ENCODE results near the gene BCL3.
"Not testable (repeated sequence)": the region's sequence is repeated elsewhere in the genome, so short reads cannot be mapped to it uniquely, and the experiment has no call there.

The BCL3 gene

GRCh38 chr19:44714597-44715169 lies 33.8 kb upstream of the BCL3 start:
- TF ChIP-seq, protein P1, sequence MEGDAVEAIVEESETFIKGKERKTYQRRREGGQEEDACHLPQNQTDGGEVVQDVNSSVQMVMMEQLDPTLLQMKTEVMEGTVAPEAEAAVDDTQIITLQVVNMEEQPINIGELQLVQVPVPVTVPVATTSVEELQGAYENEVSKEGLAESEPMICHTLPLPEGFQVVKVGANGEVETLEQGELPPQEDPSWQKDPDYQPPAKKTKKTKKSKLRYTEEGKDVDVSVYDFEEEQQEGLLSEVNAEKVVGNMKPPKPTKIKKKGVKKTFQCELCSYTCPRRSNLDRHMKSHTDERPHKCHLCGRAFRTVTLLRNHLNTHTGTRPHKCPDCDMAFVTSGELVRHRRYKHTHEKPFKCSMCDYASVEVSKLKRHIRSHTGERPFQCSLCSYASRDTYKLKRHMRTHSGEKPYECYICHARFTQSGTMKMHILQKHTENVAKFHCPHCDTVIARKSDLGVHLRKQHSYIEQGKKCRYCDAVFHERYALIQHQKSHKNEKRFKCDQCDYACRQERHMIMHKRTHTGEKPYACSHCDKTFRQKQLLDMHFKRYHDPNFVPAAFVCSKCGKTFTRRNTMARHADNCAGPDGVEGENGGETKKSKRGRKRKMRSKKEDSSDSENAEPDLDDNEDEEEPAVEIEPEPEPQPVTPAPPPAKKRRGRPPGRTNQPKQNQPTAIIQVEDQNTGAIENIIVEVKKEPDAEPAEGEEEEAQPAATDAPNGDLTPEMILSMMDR (IDR thresholded peaks at IDR 0.05): no peak
- Histone ChIP-seq H3K27ac (no peak overlapping the region), H3K4me3 (no peak overlapping the region)
- DNase-seq (ENCODE audit: low spot score): no peak

- TF ChIP-seq, protein P1 (IDR thresholded peaks at IDR 0.05): no peak
- no peak for DNase-seq (ENCODE audit: low spot score)
- H3K4me3 ChIP-seq: no peak overlapping the region
- no peak overlapping the region for H3K27ac ChIP-seq
Measured at GRCh38 chr19:44717603-44718002, 30.9 kb upstream of the BCL3 start.

DNA sequence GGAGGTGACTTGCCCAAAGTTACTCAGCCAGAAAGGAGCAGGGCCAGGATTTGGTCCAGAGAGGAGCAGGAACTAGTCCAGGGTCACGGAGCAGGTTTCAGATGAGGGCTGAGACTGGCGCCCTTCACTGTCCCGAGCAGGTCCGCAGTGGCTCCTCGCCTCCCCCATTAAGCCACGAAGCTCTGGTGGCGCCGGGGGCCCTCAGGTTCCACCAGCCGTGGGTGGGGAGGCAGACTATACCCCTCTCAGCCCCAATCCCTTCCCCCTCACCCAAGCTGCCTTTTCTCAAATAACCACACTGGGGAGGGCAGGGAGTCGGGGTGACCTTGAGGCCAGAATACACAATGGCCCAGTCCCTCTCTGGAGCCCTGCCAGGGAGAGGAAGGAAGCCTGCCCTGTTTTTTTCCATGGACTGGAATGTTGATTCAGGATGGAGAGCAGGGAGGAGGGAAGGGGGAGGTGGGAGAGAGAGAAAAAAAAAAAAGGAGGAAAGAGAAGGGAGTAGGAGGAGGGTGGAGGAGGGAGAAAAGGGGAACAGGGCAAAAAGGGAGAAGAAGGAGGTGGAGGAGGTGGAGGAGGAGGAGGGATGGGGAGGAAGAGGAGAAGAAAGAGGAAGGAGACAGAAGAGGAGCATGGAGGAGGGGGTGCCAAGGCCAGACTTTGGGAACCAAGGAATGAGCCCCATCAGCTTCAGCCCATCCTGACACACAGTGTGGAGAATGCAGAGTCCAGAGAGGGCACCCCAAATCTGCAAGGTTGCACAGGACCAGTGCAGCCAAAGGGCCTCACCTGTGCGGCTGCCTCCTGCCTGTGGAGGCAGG lies 29.9 kb upstream of the BCL3 start:
- DNase-seq (ENCODE audit: low spot score): no peak
- H3K27ac ChIP-seq: peak overlapping the region in 1 of 2 donors; percentile 84
- TF ChIP-seq, protein P1 (IDR thresholded peaks at IDR 0.05): no peak
- peak overlapping the region; percentile 51 for H3K4me3 ChIP-seq

DNA sequence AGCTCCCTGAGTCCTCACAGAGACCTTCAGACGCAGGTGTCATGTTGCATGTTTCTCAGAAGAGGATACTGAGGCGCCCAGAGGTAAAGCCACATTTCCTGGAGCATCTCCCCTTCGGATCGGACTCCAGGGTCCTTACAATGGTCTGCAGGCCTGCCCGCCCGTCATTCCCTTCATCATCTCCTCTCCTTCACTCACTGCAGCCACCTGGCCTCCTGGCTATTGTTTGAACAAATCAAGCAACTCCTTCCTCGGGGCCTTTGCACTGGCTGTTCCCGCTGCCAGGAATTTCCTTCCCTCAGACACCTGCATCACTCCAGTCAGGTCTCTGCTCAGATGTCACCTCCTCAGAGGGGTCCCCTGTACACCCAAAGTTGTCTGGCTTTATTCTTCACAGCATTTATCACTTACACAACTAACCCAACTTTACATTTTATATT lies 29.2 kb upstream of the BCL3 start:
- H3K27ac ChIP-seq: peak overlapping the region in 1 of 2 donors; percentile 84
- no peak for DNase-seq (ENCODE audit: low spot score)
- no peak overlapping the region for H3K4me3 ChIP-seq
- TF ChIP-seq, protein P1 (IDR thresholded peaks at IDR 0.05): no peak

DNA sequence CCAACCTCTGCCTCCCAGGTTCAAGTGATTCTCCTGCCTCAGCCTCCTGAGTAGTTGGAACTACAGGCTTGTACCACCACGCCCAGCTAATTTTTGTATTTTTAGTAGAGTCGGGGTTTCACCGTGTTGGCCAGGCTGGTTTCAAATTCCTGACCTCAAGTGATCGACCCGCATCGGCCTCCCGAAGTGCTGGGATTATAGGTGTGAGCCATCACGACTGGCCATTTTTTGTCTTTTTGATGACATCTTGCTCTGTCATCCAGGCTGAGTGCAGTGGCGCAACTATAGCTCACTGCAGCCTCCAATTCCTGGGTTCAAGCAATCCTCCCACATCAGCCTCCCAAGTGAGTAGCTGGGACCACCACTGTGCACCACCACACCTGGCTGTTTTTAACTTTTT lies 28.1 kb upstream of the BCL3 start:
- not testable (repeated sequence) for H3K4me3 ChIP-seq; DNase-seq (ENCODE audit: low spot score)
- H3K27ac ChIP-seq: peak overlapping the region in 1 of 2 donors; percentile 41

DNA sequence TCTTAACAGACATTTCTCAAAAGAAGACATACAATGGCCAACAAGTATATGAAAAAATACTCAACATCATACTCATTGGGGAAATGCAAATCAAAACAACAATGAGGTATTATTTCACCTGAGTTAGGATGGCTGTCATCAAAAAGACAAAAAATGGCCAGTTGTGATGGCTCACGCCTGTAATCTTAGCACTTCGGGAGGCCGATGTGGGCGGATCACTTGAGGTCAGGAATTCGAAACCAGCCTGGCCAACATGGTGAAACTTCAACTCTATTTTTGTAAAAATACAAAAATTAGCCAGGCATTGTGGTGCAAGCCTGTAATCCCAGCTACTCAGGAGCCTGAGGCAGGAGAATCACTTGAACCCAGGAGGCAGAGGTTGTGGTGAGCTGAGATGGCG lies 27.6 kb upstream of the BCL3 start:
- TF ChIP-seq, protein P1 (IDR thresholded peaks at IDR 0.05): no peak
- peak overlapping the region in 1 of 2 donors; percentile 41 for H3K27ac ChIP-seq
- no peak overlapping the region for H3K4me3 ChIP-seq
- DNase-seq (ENCODE audit: low spot score): no peak

GRCh38 chr19:44721369-44721768 lies 27.1 kb upstream of the BCL3 start:
- not testable (repeated sequence) for H3K4me3 ChIP-seq; H3K27ac ChIP-seq; DNase-seq (ENCODE audit: low spot score)
